IgD-negative memory B cell (primary cell): ENCODE data around the gene PYROXD2. TPM values are rescaled to one million over a fixed set of nuclear protein-coding genes. Genes with fewer than 3 reads are reported as not detected.
A peak's percentile ranks its signal among the peaks of the same experiment; 100 is the strongest.
"Not testable (repeated sequence)": the region's sequence is repeated elsewhere in the genome, so short reads cannot be mapped to it uniquely, and the experiment has no call there.

Experiments
- H3K27ac Mint-ChIP-seq, 3 donors: one replicate each; pipeline ENCODE4 v1.8.0; 2020 to 2022; ENCODE audit warnings: mild to moderate bottlenecking in 3 of 3, mixed read lengths in 3 of 3, moderate library complexity in 1 of 3
- H3K27me3 Mint-ChIP-seq: one replicate; pipeline ENCODE4 v1.8.0; 2021; ENCODE audit warnings: mixed read lengths
- H3K36me3 Mint-ChIP-seq: one replicate; pipeline ENCODE4 v1.8.0; 2020; ENCODE audit warnings: mild to moderate bottlenecking, mixed read lengths
- H3K4me1 Mint-ChIP-seq, 3 donors: one replicate each; pipeline ENCODE4 v1.8.0; 2020 to 2022; ENCODE audit warnings: mixed read lengths in 3 of 3, mild to moderate bottlenecking in 1 of 3
- H3K4me3 Mint-ChIP-seq, 4 donors: one replicate each; pipeline ENCODE4 v1.8.0; 2020 to 2022; ENCODE audit warnings: mild to moderate bottlenecking in 4 of 4, mixed read lengths in 4 of 4, moderate library complexity in 3 of 4
- H3K9me3 Mint-ChIP-seq, 3 donors: one replicate each; pipeline ENCODE4 v1.8.0; 2020 to 2021; ENCODE audit warnings: mixed read lengths in 3 of 3, mild to moderate bottlenecking in 1 of 3
- polyA plus RNA-seq: library from polyadenylated mRNA; unstranded; fragments of 300-500 nt; fragmentation: Illumina TruSeq; gene quantifications from one replicate; pipeline ENCODE4 v1.2.3, GENCODE V29; 2021

Gene PYROXD2
- polyA plus RNA-seq, 1 donor from 2014 or later, result 0.58 TPM

DNA sequence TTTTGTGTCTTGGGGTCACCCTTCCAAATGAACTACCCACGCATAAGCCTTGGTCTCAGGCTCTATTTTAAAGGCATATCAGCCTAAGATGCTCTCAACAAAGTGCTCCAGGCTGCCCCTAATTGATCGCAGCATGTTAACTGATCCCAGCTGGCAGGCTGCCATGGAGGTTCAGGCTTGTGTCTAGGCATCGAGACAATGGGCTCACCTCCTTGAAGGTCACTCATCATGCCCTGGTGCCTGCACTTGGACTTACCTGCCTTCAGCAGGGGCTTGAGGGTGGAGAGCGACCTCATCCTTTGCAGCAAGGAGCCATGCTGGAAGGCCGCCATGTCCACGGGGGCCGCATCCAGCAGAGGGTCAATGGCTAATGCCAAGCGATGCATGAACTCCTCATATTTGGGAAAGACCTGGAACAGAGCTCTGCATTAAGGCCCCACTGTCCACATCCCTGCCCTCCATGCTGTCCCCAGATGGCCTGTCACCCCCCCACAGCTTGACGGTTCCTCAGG, 17.8 kb downstream of the PYROXD2 start:
- Mint-ChIP-seq H3K4me1 (peaks cover 0 to 6% (median 3%) of the 10 kb centered on the region in 3 donors), H3K36me3 (peaks cover 2% of the 10 kb centered on the region), H3K27ac (no peak overlapping the region), H3K9me3 (peaks cover 0 to 2% (median 0%) of the 10 kb centered on the region in 3 donors), H3K4me3 (no peak overlapping the region), H3K27me3 (no peaks in the 10 kb centered on the region)

DNA sequence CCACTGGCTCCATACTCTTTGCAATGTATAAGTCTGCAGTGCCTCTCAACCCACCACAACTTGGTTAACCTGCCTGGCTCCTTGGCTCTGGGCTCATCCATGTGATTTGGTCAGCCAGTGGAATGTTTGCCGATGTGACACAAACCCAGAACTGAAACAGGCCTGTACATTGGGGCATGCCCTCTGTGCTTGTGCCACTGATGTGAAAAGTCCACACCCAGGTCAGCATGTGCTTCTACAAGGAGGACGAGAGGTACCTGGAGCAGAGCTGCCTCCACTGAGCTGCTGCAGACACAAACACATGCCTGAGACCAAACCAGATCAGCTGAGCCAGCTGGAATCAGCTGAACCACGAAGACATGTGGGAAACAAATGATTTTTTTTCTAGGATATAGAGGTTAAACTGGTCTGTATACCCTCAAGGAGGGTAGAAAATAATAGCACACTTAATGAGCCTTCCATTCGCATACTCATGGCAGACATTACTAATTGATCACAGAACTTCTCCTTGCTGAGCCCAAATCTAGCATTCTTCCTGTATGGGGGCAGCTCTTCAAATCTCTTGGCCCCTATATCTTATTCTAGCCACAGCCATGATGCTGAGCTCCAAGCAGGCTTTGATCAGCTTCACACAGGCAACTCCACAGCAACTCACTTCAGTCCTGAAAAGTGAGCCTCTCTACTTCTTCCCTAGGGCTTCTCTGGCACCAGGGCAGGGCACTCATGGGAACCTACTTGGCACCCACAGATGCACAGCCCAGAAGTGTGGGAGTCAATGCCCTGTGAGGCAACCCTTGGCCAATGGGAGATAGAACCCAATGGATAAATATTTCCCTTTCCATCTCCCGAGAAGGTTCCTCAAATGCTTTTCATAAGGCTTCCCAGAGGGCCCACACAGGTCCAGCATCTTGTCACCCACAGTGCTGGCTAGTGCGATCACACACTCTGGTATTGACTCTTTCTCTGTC, 18.6 kb downstream of the PYROXD2 start:
- Mint-ChIP-seq H3K4me3 (no peak overlapping the region), H3K36me3 (peaks cover 2% of the 10 kb centered on the region), H3K27me3 (no peaks in the 10 kb centered on the region), H3K27ac (no peak overlapping the region), H3K4me1 (peaks cover 0 to 10% (median 6%) of the 10 kb centered on the region in 3 donors), H3K9me3 (peaks cover 0 to 2% (median 0%) of the 10 kb centered on the region in 3 donors)

DNA sequence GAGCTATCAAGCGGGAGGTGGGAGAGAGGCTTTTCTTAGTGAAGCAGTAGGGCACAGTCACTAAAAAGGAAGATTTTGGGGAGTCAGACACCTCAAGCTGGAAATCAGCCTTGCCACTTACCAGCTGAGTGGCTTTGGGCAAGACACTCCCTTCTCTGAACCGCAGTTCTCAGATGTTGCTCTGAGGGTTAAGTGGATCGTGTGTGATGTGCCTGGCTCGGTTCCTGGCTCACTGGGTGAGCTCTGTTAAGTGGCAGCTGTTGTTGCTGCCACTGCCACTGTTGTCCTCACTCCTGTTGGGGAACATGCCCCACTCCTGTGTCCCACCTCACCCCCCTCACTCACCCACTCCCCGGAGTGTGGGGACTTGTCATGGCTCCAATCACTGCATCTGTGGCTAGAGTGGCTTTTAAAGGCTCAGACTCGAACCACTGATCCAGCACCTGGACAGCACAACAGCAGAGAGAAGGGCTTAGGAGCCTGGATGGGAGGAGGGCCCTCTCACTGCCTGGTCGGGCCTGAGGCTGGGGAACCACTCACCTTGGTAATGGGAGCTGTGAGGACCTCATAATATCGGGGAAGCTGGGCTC, 20.0 kb downstream of the PYROXD2 start:
- H3K27ac Mint-ChIP-seq, result no peak overlapping the region
- H3K36me3 Mint-ChIP-seq, result peaks cover 2% of the 10 kb centered on the region
- H3K27me3 Mint-ChIP-seq, result no peaks in the 10 kb centered on the region
- peaks cover 0 to 2% (median 0%) of the 10 kb centered on the region in 3 donors for H3K9me3 Mint-ChIP-seq
- H3K4me1 Mint-ChIP-seq, result peaks cover 0 to 18% (median 13%) of the 10 kb centered on the region in 3 donors
- H3K4me3 Mint-ChIP-seq, result no peak overlapping the region

DNA sequence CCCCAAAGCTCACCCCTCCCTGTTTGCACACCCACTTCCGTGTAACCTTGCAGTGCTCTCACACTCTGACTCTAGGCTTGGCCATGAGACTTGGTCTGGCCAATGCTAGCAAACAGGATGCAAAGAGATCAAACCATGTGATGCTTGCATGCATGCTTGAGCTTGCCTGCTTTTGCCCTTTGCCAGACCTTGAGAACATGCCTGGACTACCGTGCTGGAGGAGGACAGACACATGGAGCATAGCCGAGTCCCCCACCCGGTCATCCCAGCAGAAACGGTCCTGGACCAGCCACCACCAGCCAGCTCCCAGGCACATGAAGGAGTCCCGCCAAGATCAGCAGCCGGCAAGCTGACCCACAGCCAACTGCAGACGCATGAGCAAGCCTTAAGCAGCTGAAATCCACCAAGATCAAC, 23.4 kb downstream of the PYROXD2 start:
- peak overlapping the region in 1 of 3 donors; percentile 27 for H3K27ac Mint-ChIP-seq
- peaks cover 7% of the 10 kb centered on the region for H3K36me3 Mint-ChIP-seq
- H3K4me3 Mint-ChIP-seq, result peak overlapping the region in 1 of 4 donors; percentile 47
- H3K27me3 Mint-ChIP-seq, result no peaks in the 10 kb centered on the region
- peaks cover 0 to 18% (median 18%) of the 10 kb centered on the region in 3 donors for H3K4me1 Mint-ChIP-seq
- H3K9me3 Mint-ChIP-seq, result peaks cover 0 to 2% (median 0%) of the 10 kb centered on the region in 3 donors

DNA sequence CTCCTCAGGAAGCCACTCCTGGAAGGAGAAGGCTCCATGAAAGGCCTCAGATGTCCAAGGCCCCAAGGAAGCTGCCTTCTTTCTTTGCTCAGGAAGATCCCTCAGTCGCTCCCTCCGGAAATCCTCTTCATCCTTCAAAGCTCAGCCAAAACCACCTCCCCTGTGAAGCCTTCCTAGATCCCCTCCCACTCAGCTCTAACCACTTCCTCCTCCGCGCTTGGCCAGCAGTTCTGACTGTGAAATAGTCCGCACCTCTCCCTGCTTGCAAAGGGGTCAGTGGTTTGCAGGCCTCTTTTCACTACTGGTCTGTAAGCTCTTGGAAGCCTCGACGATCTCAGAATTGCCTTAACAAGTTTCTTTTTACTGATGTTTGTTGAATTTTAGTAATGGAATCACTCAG, 23.9 kb downstream of the PYROXD2 start:
- H3K27ac Mint-ChIP-seq, result peak overlapping the region in 1 of 3 donors; percentile 48
- peaks cover 5% of the 10 kb centered on the region for H3K36me3 Mint-ChIP-seq
- peaks cover 0 to 18% (median 18%) of the 10 kb centered on the region in 3 donors for H3K4me1 Mint-ChIP-seq
- no peaks in the 10 kb centered on the region for H3K9me3 Mint-ChIP-seq
- H3K4me3 Mint-ChIP-seq, result peak overlapping the region in 1 of 4 donors; percentile 47
- no peaks in the 10 kb centered on the region for H3K27me3 Mint-ChIP-seq

- Mint-ChIP-seq H3K36me3 (peaks cover 5% of the 10 kb centered on the region), H3K4me1 (peaks cover 0 to 18% (median 18%) of the 10 kb centered on the region in 3 donors), H3K4me3 (no peak overlapping the region), H3K27me3 (no peaks in the 10 kb centered on the region), H3K27ac (no peak overlapping the region), H3K9me3 (no peaks in the 10 kb centered on the region)
Measured at GRCh38 chr10:98390406-98390805, 24.6 kb downstream of the PYROXD2 start.

- peaks cover 8% of the 10 kb centered on the region for H3K36me3 Mint-ChIP-seq
- no peaks in the 10 kb centered on the region for H3K27me3 Mint-ChIP-seq
- H3K27ac Mint-ChIP-seq, result no peak overlapping the region
- no peak overlapping the region for H3K4me3 Mint-ChIP-seq
- peaks cover 0 to 18% (median 18%) of the 10 kb centered on the region in 3 donors for H3K4me1 Mint-ChIP-seq
- H3K9me3 Mint-ChIP-seq, result no peaks in the 10 kb centered on the region
Measured at GRCh38 chr10:98389398-98389797, 25.6 kb downstream of the PYROXD2 start.

GRCh38 chr10:98388101-98388655, 26.8 kb downstream of the PYROXD2 start:
- Mint-ChIP-seq H3K27me3 (no peaks in the 10 kb centered on the region), H3K4me3 (peak overlapping the region in 1 of 4 donors; percentile 41), H3K9me3 (no peaks in the 10 kb centered on the region), H3K27ac (no peak overlapping the region), H3K36me3 (peaks cover 8% of the 10 kb centered on the region), H3K4me1 (peaks cover 0 to 17% (median 17%) of the 10 kb centered on the region in 3 donors)

DNA sequence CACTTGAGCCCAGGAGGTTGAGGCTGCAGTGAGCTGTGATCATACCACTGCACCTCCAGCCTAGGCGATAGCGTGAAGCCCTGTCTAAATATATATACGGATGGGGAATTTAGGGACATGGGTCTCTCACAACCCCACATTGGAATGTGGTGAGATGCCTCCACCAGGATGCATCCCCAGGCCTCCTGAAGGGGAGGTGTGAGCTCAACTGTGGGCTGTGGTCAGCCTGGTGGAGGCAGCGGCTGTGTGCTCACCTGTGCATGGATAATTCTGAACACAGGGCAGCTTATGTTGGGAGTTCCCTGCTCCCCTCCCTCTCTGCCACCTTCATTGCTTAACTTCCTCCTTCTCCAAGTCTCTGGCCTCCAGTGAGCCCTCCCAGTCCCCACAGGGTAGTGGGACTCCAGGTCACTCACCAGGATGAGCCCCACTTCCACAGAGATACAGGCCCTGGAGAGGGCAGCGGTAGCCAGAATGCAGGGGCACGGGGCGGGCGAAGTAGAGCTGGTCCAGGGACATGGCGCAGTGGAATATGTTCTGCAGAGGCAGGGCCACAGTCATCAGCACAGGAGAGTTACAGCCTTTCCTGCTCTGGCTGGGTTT, 30.4 kb downstream of the PYROXD2 start:
- H3K27me3 Mint-ChIP-seq, result peaks cover 4% of the 10 kb centered on the region
- H3K9me3 Mint-ChIP-seq, result no peaks in the 10 kb centered on the region
- no peak overlapping the region for H3K27ac Mint-ChIP-seq
- H3K36me3 Mint-ChIP-seq, result peaks cover 8% of the 10 kb centered on the region
- H3K4me1 Mint-ChIP-seq, result peaks cover 0 to 5% (median 0%) of the 10 kb centered on the region in 3 donors
- no peak overlapping the region for H3K4me3 Mint-ChIP-seq

GRCh38 chr10:98383869-98384268, 31.1 kb downstream of the PYROXD2 start:
- H3K36me3 Mint-ChIP-seq, result peaks cover 7% of the 10 kb centered on the region
- peaks cover 4% of the 10 kb centered on the region for H3K27me3 Mint-ChIP-seq
- H3K9me3 Mint-ChIP-seq, result no peaks in the 10 kb centered on the region
- no peak overlapping the region for H3K27ac Mint-ChIP-seq
- H3K4me3 Mint-ChIP-seq, result no peak overlapping the region
- H3K4me1 Mint-ChIP-seq, result peaks cover 0 to 5% (median 0%) of the 10 kb centered on the region in 3 donors

DNA sequence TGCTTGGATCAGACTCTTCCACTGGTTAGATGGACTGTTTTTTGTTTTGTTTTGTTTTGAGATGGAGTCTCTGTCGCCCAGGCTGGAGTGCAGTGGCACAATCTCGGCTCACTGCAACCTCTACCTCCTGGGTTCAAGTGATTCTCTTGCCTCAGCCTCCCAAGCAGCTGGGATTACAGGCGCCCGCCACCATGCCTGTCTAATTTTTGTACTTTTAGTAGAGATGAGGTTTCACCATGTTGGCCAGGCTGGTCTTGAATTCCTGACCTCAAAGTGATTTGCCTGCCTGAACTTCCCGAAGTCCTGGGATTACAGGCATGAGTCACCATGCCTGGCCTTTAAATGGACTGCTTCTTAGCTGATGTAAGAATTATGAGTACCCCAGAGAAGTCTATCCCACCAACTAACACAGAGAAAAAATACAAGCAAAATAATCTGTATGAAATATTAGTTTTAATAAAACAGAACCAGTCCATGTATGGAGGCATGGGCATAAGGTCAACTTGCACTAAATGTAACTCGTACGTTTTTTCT, 31.8 kb downstream of the PYROXD2 start:
- H3K4me1 Mint-ChIP-seq, H3K9me3 Mint-ChIP-seq, H3K36me3 Mint-ChIP-seq, H3K27ac Mint-ChIP-seq, H3K4me3 Mint-ChIP-seq, H3K27me3 Mint-ChIP-seq: not testable (repeated sequence)

- Mint-ChIP-seq H3K27ac (no peak overlapping the region), H3K4me1 (no peaks in the 10 kb centered on the region), H3K36me3 (peaks cover 5% of the 10 kb centered on the region), H3K27me3 (peaks cover 4% of the 10 kb centered on the region), H3K4me3 (no peak overlapping the region), H3K9me3 (peaks cover 0 to 3% (median under 1%) of the 10 kb centered on the region in 3 donors)
Measured at GRCh38 chr10:98382691-98383101, 32.3 kb downstream of the PYROXD2 start.

DNA sequence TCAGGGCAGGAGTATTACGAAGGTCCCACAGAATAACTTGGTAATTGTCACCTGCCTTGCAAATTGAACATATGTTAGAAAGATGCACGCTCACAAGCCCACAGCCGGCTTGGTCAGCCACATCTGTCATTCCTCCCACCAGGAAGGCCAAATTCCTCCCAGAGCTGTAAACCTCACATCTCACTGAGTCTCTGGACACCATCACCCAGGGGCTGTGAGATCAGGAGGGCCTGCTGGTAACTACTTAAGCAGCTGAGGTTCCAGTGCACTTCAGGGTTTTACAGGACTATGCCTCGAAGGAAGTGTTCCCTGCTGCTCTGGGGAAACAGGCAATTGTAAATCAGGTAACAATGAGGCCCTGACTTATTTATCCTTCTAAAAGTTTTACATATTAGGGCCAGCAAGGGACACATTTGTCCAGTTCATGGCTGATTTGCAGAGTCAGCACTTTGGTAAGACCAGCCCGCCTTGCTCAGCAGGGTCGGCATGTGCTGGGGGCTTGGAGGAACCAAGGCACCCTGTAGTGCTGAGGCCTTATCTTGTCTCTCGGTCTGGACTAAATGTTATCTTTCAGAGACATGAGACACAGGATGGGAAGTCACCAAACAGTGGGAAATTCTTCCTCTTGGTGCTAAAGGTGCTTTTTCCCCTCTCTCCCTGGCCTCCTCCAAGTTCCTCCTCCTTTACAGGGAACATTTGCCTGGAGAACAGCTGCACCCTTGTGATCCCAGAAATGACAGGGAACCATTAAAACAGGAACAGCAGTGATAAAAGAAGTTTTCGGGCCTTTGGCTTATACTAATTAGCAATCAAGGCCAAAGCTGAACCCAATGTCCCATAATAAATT, 34.3 kb downstream of the PYROXD2 start:
- peaks cover 7% of the 10 kb centered on the region for H3K27me3 Mint-ChIP-seq
- no peaks in the 10 kb centered on the region for H3K4me1 Mint-ChIP-seq
- H3K27ac Mint-ChIP-seq, result no peak overlapping the region
- H3K9me3 Mint-ChIP-seq, result peaks cover 0 to 8% (median 2%) of the 10 kb centered on the region in 3 donors
- H3K4me3 Mint-ChIP-seq, result no peak overlapping the region
- H3K36me3 Mint-ChIP-seq, result peaks cover 5% of the 10 kb centered on the region

DNA sequence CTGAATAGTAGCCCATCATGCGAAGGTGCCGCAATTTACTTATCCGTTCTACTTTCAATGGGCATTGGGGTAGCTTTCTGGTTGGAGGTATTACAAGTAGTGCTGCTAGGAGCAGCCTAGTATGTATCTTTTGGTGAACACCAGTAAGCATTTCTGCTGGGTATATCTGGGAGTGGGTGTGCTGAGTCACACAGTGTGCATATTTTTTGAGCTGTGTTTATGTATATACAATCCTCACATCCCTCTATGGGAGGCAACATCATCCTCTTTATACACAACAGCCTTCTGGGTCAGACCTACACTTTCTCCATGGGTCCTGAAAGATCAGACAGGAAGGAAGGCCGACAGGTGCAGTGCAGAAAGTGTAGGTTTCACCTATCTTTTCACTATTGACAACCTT, 36.3 kb downstream of the PYROXD2 start:
- peaks cover 0 to 8% (median 2%) of the 10 kb centered on the region in 3 donors for H3K9me3 Mint-ChIP-seq
- H3K4me1 Mint-ChIP-seq, result no peaks in the 10 kb centered on the region
- H3K27me3 Mint-ChIP-seq, result peaks cover 7% of the 10 kb centered on the region
- H3K36me3 Mint-ChIP-seq, result peaks cover 2% of the 10 kb centered on the region
- no peak overlapping the region for H3K4me3 Mint-ChIP-seq
- H3K27ac Mint-ChIP-seq, result no peak overlapping the region
